Right renal cortex interstitium (tissue), 3 donors: ENCODE data around the gene ZMYM3. TPM values are rescaled to one million over a fixed set of nuclear protein-coding genes. Genes with fewer than 3 reads are reported as not detected.

ENCODE experiments used
- DNase-seq, 3 donors: peaks; one replicate each; pipeline ENCODE4 v3.0.0-alpha.2; 2013; ENCODE audit warnings: low read depth in 3 of 3, low spot score in 2 of 3
- polyA plus RNA-seq, 3 donors: library from polyadenylated mRNA; unstranded; fragments of 120-200 nt; gene quantifications; one replicate each; pipeline ENCODE4 v1.2.1, GENCODE V29; 2013; ENCODE audit not compliant: insufficient read length in 3 of 3

ZMYM3 gene
- polyA plus RNA-seq, 3 donors = 50.6 to 56.7 (median 54.0) TPM

DNA sequence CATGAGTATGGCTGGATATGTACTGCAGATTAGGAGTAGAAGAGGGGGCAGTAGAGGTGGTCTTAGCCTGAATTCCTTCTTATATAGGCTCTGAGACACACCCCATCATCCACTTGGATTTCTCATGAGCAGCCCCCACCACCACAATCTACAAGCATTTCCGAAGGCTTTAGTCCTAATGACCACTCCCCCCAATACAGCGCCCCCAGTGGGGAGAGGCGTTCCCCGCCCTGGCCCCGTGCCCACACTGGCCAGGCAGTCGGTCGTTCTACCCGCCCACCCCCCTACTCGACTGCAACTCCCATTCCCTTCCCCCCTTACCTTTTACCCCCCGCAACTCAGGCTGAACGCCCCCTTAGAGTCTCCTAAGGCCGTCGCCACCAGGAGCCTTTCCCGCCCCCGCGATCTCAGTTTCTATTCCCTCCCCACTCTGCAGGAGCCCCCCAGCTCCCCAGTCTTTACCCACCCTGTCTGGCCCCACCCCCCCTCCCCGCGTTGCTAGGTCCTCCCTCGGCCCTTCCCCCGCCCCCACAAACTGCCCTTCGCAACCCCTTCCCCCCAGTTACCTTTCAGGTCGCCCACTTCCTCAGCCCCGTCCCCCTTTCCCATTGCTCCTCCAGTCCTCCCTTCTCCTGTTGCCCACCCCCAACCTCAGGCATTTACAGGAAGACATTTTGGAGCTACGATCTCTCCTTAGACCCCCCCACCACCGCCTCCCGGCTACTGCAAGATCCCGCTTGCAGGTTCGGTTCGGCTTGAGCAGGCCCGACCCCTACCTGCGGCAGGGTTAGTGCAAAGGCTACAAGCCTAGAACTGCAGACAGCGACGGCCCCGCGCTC is 468 bp downstream of the ZMYM3 start:
- DNase-seq = peak in 1 of 3 donors; percentile 23

DNA sequence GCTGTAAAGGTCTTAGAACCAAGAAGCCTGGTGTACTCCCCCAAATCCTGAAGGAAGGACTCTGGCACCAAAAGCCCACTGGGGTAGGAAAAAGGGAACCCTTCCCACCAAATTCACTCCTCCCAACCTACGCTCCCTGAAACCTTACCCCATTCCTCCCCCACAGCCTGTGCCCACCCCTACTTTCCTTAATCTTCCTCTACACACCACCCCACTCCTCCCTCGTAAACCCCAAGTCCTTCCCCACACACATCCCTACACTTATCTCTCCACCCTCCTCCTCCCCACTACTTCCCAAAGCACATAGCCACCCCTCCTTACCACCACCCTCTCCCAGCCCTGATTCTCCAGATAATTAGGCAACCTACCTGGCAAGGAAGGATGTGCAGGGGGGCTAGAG is 1.7 kb downstream of the ZMYM3 start:
- no peak for DNase-seq

DNA sequence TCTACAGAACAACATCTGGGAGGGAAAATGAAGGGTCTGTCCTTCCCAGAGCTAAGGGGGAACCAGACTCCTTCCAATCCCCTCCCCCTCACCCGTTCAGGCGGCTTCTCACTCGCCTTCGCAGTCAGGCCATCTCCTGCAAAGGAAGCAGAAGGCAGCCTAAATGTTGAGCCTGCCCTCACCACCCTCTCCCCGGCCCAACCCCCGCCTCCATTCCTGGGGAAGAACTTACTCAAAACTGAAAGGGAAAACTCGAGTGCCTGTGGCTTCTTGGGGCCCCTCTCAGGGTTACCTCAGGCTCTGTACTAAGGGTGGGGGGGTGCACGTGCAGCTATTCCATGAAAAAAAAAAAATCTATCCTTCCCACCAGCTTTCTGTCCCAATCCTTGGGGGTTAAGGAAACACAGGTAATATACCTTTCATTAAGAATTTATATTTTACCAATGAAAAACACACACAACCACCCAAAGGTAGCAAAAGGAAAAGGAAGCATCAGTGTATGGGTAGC is 2.4 kb downstream of the ZMYM3 start:
- no peak for DNase-seq

DNA sequence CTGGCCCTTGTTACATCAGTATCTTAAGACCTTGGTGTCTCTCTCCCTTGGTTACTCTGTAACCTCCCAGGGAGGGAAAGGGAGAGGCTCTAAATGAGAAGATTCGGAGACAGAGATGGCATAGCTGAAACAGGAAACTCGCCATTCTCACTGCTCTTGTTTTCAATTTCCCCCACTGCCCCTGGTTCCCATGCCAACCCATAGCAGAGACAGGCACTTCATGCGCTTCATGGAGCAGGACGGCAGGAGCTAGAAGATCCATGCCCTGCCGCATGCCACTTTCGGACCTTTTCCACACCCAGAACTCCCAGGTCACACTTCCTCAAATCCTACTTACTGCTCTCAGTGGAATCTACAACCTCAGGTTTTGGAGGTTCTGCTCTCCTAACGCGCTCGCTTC is 3.1 kb downstream of the ZMYM3 start:
- DNase-seq = peak in 1 of 3 donors; percentile 32

DNA sequence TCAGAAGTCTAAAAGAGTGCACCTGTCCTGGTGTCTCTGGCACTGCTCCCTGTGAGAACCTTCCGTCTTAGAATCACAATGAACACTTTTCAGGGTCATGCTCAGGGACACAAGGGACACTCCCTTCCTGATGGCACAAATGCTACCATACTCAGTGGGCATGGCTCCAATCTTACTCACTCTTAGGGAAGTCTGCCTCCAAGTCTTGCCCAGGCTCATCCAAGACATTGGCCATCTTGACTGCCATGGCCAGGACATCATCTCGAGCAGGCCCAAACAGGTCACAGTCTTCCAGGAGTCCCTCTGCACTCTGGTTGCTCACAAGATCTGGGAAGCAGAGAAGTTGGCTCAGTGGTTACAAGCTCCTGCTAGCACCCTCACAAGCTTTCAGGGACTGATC is 8.8 kb downstream of the ZMYM3 start:
- no peak for DNase-seq

DNA sequence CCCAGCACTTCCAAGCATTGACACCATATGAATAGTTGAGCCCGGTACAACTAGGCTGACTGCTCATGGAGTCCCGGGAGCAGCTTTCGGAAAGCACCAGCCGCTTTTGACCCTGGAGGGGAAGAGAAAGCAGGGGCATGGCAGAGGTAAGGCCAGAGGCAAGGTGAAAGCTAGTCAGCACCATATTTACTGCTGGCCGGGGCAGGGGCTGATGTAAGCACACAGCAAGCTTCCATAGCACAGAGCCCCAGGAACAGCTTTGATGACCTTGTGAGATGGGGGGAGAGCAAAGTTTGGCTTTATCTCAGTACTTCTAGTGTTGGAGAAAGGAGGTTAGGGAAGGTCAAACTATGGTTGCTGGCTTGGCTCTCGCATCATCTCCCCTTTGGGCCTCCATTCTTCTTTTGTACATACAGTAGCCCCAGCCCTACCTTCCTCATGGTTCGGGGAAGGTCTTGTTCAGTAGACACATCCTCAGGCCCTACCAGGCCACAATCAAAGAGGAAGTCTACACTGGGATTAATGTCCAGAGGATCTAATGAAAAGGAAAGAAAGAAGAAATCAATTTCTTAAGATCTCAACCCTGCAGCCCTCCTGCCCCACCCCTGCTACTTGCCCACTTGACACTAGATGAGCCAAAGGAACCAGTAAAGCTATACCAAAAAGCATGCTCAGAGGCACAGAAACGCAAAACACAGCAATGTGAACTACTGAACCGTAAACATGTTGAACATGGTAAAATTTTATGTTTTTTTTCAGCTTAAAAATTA is 9.4 kb downstream of the ZMYM3 start:
- DNase-seq = no peak

DNA sequence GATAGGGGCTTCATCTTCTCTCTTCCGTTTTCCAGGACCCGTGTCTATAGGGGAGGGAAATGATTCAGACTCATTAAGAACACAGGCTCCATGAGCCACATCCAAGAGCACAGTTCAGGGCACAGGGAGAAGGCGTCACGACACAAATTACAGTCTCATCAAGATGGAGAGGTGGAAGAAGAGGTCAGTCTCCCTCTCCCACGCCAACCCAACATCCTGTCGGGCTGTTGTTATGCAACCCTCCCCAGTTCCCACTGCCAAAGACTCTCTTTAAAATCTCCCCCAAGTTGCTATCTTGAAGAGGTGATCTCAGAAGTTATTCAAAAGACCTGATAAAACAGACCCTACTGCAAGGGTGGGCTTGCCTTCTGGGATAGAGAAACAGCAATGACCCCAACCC is 12.6 kb downstream of the ZMYM3 start:
- no peak for DNase-seq

DNA sequence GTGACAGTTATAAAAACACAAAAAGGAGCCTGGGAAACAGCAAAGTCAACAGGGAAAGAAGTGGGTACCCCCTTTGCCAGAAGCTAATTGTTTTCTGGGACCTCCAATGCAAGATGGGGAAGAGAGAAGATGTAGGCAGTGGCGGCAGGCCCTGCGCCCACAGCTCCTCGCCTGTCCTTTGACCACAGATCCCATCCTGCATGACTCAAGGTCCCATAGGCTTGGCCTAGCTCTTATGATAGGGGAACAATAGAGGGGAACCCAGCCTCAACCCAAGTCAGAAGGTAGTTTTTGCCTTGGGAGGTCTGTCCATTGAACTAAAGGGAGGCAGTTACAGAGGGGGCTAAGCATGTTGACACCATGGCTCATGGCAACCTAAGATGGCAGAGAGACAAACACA is 14.2 kb downstream of the ZMYM3 start:
- no peak for DNase-seq

DNA sequence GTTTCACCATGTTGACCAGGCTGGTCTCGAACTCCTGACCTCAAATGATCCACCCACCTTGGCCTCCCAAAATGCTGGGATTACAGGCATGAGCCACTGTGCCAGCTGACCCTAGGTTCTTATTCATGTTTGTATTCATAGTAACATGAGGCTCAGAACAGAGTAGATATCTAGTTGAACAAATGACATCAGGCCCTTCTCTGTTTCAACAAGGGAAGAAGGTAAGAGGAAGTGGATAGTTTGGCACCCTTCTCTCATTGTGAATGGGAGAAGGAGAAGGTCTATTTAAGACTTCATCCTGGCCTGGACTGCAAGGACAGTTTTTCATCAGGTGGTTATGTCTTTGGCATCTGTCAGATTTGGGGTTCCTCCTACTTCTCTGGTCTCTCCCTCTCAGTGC is 17.1 kb downstream of the ZMYM3 start:
- no peak for DNase-seq

DNA sequence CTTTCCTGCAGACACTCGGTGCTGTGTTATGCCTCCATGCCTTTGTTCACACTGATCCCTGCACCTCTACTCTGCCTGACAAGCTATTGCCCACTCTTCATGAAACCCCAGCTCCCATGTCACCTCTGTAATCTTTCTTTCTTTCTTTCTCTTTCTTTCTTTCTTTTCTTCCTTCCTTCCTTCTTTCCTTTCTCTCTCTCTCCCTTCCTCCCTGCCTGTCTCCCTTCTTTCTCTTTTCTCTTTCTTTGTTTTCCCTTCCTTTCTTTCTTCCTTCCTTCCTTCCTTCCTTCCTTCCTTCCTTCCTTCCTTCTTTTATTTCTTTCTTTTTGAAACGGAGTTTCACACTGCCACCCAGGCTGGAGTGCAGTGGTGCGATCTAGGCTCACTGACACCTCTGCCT is 18.5 kb downstream of the ZMYM3 start:
- DNase-seq = no peak

DNA sequence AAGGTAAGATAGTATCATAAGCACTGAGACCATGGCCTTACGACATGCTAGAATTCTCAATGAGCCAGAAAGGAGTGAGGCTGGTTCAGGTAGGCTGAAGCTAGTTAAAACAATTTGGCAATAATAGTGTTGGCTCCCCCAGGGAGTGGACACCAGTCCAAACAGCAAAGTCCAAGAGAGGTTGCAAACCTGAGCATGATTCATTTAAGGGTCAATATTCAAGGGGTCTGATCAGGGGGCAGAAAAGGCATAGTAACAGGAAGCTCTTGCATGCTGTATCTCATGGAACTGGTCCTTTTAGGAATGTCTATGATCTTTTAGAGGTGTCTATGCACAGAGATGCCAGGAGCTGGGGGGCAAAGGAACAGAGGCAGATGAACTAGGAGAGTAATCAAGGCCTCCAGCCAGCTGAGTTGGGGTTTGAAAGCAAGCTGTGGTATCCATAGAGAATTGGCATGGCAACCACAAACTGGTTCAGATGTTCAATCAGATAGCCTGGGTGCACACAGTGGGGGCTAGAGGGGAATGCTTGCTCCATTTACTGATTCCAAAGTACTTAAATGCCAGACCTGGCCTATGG is 25.8 kb downstream of the ZMYM3 start:
- DNase-seq = no peak

DNA sequence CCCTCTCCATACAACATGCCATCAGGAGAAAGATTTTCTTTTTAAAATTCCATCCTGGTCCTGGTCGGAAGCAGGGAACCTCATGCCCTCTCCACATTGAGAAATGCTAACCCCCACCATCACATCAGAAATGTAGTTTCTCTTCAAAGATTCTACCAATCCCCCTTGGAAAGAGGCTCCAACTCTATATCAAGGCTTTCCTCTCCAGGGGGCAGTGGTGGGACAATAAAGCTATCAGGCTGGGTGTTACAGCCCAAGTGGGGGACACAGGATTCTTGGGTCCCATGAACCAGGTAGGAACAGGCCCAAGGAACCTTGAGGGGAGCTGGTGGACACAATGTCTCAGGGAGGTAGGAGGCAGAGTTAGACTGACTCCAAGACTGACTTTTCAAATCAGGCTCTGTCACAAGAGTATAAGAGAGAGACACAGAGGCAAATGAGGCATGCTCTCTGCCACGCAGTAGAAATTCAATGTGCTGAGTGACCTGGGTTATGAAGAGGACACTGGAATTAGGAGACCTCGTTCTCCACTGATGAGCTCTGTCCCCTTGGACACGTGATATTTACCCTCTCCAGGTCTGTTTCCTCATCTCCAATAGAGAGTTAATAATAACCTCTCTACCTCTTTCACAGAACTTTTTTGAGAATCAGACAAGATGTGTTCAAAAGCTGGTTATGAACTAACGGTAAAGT is 26.4 kb downstream of the ZMYM3 start:
- no peak for DNase-seq

DNA sequence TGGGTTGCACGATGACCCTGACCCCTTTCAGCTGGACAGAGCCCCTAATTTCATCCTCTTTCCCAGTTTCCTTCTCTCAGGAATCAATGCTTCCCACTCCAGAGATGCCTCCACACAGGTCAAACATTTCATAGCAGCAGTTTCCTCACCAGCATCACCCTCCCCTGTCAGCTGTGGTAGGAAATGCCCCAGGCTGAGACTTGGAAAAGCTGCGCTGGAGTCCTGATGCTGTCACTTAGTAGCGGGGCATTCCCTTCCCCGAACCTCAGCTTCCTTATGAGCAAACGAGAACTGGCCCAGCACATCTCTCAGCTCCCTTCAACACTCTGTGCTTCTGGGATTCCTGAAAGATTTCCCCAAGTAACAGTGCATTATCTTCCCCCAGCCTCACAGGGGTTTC is 28.3 kb downstream of the ZMYM3 start:
- no peak for DNase-seq

DNA sequence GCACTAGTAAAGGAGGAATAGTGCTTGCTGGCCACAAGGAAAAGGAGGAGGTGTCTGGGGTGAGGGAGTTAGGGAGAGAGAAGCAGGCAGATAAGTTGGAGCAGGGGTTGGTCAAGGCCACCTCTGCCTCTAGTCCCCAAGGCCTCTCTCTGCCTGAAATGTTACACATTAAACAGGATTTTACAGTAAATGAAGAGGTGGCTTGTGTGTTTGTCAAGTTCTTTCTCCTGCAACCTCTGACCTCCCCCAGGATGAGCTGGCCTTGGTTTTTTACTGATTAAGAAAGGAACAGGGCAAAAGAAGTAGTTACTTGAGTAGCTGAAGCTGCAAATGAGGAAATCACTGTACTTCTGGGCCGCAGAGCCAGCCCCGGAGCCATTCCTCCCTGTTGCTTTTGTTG is 28.9 kb downstream of the ZMYM3 start:
- no peak for DNase-seq

DNA sequence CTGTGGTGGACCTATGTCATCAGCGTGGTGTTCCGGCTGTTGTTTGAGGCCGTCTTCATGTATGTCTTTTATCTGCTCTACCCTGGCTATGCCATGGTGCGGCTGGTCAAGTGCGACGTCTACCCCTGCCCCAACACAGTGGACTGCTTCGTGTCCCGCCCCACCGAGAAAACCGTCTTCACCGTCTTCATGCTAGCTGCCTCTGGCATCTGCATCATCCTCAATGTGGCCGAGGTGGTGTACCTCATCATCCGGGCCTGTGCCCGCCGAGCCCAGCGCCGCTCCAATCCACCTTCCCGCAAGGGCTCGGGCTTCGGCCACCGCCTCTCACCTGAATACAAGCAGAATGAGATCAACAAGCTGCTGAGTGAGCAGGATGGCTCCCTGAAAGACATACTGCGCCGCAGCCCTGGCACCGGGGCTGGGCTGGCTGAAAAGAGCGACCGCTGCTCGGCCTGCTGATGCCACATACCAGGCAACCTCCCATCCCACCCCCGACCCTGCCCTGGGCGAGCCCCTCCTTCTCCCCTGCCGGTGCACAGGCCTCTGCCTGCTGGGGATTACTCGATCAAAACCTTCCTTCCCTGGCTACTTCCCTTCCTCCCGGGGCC is 29.7 kb downstream of the ZMYM3 start:
- DNase-seq = no peak

DNA sequence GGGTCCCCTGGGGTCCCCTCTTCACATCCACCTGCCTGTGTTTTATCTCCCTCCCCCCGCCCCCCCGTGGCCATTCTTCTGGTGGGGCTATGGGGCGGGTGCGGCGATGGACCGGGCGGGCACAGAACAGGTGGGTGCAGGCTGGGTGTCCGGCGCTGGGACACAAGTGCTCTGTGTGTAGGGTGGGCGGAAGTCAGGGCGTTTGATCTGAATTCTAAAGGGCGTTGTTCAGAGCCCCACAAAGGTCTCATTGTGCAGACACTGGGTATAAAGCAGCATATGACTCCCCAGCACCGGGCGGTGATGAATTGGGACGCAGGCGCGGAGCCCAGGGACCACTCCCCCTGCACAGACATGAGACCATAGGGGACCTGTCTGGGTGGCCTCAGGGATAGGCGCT is 31.0 kb downstream of the ZMYM3 start, which contains the start of gene GJB1:
Gene GJB1, plus strand, starts transcription at position 296 of the 400 bp plus-strand sequence. CDS start 484 bp downstream, outside the sequence.
- DNase-seq = no peak

DNA sequence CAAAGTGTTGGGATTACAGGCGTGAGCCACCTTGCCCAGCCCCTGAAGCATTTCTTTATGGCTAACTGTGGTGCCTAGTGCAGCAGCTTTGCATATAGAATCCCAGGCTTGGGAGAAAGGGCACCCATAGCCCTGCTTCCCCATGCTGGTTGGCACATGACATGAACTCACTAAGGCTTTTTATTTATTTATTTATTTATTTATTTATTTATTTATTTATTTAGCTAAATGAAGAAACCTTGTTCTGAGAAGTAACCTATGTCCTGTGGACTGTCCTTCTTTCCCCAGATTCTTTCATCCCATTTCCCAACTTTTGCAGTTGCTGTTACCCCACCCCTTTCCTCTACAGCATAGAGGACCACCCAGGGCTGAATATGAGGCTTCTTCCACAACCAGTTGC is 32.8 kb downstream of the ZMYM3 start:
- no peak for DNase-seq

DNA sequence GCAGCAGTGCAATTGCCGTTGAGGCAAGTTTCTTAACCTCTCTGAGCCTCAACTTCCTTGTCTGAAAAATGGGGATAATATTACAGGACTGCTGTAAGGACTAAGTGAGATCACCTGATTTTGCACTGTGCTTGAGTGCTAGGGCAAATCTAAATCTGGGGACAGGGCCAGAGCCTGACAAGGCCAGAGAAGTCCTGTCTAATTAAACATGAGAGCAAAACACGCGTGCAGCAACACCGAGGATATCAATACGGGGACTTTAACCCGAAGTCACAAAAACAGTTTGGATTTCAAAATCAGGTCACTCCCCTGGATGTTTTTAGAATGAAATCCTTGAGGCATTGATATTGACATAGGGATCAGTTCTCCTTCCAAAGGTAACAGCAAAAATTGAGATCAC is 36.6 kb downstream of the ZMYM3 start:
- DNase-seq = no peak

DNA sequence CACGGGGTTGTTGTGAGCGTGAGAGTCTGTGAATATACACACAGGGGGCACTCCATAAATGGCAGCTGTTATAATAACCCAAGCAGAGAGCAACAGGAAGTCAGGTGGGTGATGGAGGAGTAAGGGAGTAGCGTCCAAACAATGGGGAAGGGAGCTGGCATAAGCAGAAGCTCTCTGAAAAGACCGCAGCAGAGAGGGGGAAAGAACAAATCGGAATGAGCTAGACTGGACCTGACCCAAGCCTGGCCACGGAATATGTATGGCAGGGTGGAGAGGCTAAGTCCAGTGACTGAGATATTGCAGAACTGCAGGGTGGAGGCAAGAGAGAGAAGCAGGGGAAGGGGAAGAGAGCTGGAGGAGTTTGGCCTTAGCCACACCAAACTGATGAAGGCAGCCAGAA is 37.5 kb downstream of the ZMYM3 start:
- no peak for DNase-seq

DNA sequence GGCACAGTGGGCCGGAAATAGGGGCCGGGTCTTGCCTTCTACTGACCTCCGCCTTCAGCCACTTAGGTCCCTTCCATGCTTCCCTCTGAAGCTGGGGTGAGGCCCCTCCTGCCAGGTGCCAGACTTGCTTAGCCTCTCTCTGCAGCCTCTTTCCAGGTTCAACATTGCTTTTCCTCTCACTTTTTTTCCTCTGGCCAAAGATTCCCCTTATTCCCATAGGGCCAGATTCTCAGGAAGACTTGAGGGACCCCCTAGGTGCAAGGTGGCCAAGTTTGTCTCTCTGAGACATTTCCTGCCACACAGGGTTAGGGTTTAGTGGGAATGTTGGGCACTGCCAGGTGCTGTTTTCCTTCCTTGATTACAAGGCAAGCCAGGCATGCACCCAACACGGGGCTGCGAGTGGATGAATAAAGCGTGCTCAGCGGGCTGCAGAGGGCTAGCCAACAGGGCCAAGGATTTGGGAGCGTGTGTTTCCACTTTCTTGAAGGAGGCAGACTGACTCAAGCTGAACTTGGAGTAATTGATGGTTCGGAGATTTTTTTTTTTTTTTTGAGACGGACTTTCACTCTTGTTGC is 38.5 kb downstream of the ZMYM3 start:
- no peak for DNase-seq
